ENCODE data around the gene TAF5L.

DNA sequence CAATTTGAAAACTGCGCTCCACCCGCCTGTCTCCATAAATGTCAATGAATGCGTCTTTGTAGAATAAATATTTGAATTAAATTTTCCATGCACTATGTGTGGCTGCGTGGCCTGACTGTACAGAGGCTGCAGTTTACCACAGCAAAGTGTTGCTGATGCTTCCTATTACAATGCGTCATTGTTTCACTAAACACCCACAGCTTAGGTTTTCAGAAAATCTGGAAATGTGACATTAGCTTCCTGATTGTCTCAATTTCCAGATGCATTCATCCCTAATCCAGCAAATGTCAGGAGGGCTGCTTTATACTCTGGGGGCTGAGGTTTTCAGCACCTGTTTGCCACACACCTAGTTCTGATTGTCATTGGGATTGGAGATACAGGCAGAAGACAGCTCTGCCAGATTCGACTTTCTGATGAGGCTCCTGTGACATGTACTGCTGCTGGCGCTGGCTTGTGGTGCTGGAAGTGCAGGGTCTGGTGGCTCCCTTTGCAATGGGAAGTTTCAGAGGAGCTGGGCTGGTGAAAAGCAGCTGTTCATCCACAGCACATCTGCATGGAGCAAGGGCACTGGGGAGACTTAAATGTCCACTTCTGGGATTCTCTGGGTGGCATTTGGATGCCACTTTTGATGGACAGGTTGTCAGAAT lies 40.1 kb upstream of the TAF5L start:
- TF ChIP-seq, protein P1, sequence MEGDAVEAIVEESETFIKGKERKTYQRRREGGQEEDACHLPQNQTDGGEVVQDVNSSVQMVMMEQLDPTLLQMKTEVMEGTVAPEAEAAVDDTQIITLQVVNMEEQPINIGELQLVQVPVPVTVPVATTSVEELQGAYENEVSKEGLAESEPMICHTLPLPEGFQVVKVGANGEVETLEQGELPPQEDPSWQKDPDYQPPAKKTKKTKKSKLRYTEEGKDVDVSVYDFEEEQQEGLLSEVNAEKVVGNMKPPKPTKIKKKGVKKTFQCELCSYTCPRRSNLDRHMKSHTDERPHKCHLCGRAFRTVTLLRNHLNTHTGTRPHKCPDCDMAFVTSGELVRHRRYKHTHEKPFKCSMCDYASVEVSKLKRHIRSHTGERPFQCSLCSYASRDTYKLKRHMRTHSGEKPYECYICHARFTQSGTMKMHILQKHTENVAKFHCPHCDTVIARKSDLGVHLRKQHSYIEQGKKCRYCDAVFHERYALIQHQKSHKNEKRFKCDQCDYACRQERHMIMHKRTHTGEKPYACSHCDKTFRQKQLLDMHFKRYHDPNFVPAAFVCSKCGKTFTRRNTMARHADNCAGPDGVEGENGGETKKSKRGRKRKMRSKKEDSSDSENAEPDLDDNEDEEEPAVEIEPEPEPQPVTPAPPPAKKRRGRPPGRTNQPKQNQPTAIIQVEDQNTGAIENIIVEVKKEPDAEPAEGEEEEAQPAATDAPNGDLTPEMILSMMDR (conservative IDR thresholded peaks at IDR 0.05; ENCODE audit: low read length): no peak
- no peak for TF ChIP-seq EZH2phosphoT487 (IDR thresholded peaks at IDR 0.05; ENCODE audit: borderline replicate concordance, low read depth, low read length)
